GM18508 (cell line): ENCODE measurements around the gene OSBPL9.

Experiments
- ATAC-seq: cut with Tn5 transposase; IDR thresholded peaks from one replicate; pipeline ENCODE4 v1.9.1; 2021; ENCODE audit warnings: moderate number of reproducible peaks; ENCODE audit not compliant: insufficient read depth, unreplicated experiment

OSBPL9 gene

DNA sequence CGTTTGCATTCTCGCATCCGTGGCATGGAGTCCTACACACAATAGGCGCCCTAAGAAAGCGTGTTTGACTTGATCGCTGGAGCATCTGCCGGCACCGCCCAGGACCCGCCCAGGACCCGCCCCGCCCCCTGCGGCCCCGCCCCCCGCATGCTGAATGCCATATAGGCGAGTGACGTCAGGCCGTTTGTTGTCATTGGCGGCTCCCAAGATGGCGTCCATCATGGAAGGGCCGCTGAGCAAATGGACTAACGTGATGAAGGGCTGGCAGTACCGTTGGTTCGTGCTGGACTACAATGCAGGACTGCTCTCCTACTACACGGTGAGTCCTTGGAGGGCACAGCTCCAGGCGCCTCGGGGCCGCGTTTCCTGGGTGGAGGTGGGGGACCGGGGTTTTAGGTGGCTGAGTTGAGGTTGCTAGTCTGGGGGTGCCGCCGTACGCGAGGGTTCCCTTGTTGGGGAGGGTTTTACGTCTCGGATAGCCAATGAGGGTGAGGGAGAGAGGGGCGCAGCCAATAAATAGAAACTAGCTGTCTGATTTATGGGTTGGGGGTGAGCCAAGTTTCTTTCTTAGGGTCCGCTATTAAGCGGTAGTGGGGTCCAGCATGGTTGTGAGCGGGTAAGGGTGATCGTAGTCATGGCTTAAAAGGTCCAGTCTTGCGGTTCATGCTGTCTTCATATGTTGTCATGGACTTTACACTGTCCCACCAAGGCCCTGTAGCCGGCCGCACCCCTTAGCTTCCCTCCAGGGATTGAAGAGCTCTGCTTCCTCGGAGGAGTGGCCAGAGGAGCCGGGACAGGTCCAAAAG lies at the start of gene OSBPL9:
OSBPL9 (plus strand) TSS at position 190 of the 806 bp plus-strand sequence; CDS start at position 209, 19 bp downstream.
- ATAC-seq = no peak

GRCh38 chr1:51567653-51568052 lies 49.2 kb upstream of the OSBPL9 start:
- ATAC-seq = no peak

GRCh38 chr1:51568231-51568935 lies 48.5 kb upstream of the OSBPL9 start:
- no peak for ATAC-seq

GRCh38 chr1:51569284-51570062 lies 47.4 kb upstream of the OSBPL9 start:
- ATAC-seq = peak; percentile 50

GRCh38 chr1:51570063-51570710 lies 46.7 kb upstream of the OSBPL9 start:
- ATAC-seq = no peak

DNA sequence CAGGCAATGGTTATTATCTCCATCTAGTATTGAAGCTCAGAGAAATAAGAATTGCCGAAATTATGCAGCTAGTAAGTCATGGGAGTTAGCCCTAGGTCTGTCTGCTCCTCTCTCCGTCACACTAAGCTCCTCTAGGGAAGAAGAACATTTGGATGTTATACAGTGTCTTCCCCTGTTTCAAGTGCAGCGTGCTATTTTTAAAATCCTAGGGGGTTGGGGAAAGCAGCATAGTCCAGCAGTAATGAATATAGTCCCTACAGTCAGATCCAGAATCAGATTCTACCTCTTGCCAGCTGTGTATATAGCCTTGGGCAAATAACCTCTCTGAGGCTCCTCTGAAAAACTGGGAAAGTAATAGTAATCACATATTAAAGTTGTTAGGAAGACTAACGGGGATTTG lies 44.5 kb upstream of the OSBPL9 start:
- ATAC-seq = no peak

DNA sequence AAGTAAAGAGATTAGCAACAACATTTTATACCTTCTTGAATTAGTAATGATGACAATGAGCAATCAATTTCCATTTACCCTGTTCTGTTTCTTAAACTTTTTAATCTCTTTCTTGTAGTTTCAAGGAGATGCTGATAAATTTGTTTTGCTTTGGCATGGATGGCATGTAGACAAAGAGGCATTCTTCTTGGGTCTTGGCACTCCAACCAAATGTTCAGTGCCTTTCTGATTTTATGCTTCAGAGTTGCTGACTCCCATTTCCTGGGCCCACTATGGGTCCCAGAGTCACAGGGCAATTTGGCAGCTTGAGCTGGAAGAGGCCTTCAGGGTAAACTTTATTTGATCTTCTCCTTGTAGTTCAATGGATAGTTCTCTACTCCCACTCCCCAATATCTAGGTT lies 42.1 kb upstream of the OSBPL9 start:
- no peak for ATAC-seq

- ATAC-seq = no peak
Observed at GRCh38 chr1:51575406-51576084, 41.3 kb upstream of the OSBPL9 start.

- no peak for ATAC-seq
Observed at GRCh38 chr1:51576085-51576444, 40.8 kb upstream of the OSBPL9 start.

- ATAC-seq = no peak
Observed at GRCh38 chr1:51576923-51577322, 40.0 kb upstream of the OSBPL9 start.

DNA sequence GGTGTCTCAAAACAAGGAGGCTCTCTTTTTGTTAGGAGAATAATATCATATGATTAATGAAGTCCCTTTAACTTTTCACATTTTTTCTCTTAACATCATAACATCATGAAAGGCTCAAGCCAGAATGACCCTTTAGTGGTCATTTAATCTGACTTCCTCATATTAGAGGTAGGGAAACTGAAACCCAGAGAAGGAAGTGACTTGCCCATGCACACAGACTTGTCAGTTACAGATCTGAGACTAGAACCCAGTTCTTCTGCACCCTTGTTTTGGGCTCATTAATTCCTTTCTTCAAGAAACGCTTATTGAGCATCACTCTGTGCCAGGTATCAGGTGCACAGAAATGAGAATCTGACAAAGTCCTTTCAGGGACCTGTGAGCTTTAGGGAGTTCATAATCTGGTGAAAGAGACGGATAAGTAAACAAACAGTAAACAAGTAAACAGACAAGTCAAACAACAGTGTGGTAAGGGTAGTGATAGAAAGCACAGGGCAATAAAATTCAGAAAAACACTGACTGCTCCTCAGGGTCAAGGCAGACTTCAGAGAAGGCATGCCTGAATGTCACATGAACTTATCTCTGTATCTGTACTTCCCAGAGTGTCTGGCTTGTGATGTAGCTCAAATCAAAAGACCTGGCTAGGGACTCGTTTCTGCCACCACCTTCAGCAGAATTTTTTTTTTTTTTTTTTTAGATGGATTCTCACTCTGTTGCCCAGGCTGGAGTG lies 38.3 kb upstream of the OSBPL9 start:
- ATAC-seq = peak; percentile 78

DNA sequence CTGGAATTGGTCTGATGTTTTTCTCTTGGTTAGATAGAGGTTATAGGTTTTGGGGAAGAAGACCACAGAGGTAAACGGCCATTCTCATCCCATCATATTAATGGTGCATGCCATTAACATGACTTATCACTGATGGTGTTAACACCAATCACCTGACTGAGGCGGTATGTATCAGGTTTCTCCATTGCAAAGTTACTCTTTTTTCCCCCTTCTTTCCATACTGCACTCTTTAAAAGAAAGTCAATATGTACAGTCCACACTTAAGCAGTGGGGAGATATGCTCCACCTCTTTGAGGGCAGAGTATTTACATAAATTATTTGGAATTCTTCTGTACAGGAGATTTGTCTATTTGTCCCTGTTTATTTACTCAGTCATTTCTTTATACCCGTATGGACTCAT lies 35.7 kb upstream of the OSBPL9 start:
- no peak for ATAC-seq

GRCh38 chr1:51583532-51583931 lies 33.4 kb upstream of the OSBPL9 start:
- ATAC-seq = no peak

DNA sequence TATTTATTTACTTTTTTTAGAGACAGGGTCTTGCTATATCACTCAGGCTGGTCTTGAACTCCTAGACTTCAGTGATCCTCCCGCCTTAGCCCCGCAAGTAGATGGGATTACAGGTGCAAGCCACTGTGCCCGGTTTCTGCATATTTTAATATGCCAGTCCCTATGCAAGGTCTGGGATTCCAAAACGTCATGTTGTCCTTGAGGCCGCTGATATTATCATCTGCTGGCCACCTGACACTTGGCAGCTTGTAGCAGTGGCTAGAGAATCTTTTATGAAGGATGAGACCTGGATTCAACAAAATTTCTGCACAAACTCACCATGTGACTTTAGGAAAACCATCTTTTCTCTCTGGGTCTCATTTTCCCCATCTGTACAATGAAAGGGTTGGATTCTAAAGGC lies 32.9 kb upstream of the OSBPL9 start:
- no peak for ATAC-seq

GRCh38 chr1:51592711-51593110 lies 24.2 kb upstream of the OSBPL9 start:
- no peak for ATAC-seq

DNA sequence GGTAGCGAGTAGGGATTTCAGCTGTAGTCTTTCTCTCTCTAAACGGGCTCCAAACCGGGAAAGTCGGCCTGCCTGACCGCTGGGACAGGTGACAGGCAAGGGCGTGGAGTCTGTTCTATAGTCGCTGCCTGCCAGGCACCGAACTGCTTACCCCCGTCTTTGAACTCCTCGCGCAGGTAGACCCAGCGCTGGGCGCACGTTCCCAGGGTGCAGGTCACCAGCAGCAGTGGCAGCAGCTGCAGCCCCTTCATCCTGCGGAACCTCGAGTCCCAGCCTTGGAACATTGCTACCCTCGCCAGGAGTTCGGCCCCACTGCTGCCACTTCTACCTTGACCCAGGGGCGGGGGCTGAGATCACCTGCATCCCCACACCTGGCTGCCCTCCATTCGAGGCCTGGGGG lies 22.2 kb upstream of the OSBPL9 start:
- no peak for ATAC-seq

DNA sequence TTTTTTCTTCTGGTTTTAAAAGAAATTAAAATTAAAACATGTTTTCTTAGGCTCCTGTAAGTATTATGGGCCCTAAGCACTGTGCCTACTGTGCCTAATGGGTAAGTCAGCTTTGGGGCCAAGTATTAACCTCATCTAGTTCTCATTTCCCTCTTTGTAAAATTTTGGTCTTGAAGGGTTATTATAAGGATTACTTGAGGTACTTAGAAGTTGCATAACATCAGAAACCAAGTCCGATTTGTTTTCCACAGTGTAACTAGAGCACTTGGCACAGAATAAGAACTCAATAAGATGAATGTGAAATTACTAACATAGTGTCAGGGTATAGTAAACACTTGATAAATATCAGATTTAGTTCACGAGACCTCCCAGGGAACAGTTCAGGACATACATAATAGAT lies 16.4 kb upstream of the OSBPL9 start:
- no peak for ATAC-seq

DNA sequence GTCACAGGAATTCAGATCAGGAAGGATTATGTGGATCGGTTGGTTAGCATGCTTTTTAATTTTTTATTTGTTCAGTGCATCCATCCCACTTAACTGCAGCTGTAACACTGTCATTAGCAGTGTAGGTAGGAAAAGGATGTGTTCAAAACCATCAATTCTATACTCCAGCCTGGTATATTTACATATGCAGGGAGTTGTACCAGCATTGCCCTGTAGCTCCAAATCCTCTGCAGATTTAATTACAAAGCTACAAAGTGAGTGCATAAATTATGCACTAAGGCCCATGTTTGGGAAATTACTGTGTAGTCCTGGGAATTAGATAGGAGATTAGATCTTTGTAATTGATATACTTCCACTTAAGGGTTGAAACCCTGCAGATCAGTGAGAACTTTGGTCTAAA lies 15.9 kb upstream of the OSBPL9 start:
- no peak for ATAC-seq

DNA sequence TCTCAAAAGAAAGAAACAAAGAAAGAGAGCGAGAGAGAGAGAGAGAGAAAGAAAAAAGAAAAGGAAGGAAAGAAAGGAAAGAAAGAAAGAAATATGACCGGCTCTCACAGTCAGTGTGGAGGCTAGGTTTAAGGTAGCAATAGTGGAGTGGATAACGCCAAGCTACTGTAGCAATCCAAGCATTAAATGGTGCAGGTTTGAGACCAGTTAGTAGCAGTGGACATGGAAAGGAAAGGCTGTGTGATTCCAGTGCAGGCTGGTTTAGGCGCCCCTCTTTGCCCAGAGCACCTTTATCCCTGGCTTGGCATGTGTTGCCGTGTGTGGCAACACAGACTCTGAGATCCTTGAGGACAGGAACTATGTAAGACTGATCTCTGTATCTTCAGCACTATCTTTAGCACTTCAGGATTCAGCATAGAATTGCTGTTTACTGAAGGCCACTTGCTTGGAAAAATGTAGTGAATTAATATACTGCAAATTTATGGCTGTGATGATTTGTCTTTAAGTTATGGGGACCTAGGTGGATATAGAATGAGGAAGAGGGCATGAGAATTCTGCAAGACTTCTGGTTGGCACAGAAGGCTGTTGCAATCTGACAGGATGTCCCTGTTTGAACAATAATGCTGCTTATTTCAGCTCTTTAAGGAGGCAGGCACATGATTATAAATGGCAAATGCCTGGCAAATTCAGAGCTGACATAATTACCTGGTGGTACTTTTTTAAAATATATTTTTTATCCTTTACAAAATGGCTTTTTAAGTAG lies 10.8 kb upstream of the OSBPL9 start:
- ATAC-seq = no peak
